ENCODE results near the gene FLNC. TPM values are rescaled to one million over a fixed set of nuclear protein-coding genes. Genes with fewer than 3 reads are reported as not detected.

The FLNC gene
- total RNA-seq, 1 experiment from 2014 or later, result 128 TPM

DNA sequence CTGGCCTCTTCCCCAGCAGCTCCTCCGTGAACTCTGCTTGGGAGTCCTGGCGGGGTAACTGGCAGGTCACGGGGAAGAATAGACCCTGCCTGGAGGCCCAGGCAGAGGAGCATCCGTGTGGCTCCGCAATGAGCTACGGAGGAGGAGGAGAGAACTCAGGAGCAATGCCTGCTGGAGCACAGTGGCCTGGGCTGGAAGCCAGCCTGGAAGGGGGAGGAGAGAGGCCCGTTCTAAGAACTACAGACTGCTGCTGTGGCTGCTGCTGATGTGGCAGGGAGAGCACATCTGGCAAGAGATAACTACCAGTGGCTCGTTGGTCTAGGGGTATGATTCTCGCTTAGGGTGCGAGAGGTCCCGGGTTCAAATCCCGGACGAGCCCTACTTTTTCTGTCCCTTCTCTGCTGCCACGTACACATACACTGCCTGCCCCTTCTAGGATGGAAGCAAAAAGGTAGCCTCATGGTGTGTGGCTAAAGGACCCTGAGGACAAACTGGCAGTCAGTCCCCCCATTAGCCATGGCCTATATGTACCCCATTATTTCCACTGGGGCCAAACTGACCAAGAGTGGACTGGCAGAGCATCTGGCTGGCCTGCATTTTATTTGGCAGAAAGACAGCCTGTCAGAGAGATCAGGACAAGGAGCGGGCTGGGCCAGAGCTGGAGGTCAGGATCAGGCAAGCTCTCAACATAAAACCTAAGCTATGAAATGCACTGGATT, 46.9 kb upstream of the FLNC start:
- H3K4me3 ChIP-seq (ENCODE audit: low read depth, low read length), result no peak overlapping the region

DNA sequence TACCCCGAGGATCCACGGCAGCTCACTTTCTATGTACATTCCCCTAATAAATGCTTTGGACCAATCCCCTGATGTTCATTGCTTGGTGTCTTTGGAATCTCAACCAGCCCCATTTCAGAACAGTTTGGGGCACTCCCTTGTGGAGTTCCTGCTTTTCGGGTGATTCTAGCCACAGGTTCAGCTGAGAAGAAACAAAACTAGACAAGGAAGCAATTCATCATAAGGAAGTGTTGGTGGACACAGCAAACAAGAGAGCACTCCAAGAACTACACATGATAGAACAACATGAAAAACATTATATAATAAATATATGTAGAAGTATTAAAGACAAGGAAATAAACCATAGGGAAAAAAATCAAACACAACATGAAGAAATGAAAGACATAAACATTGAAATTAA, 44.5 kb upstream of the FLNC start:
- BruUV-seq (replicated peaks), result no TSS peak
- Mint-ChIP-seq H3K4me1 (ENCODE audit: low read depth, unreplicated experiment) (no peaks in the 10 kb centered on the region), H3K27ac (ENCODE audit: unreplicated experiment) (no peak overlapping the region), H3K4me3 (ENCODE audit: unreplicated experiment) (no peak overlapping the region), H3K36me3 (ENCODE audit: insufficient read depth, unreplicated experiment) (no peaks in the 10 kb centered on the region), H3K27me3 (ENCODE audit: insufficient read depth, unreplicated experiment) (peaks cover 10% of the 10 kb centered on the region), H3K9me3 (ENCODE audit: unreplicated experiment) (no peaks in the 10 kb centered on the region)
- Histone ChIP-seq H3K9me3 (no peaks in the 10 kb centered on the region), H3K4me3 (ENCODE audit: low read depth, low read length) (no peak overlapping the region), H3K27me3 (replicated peaks; ENCODE audit: control insufficient read depth, insufficient read depth, low read length) (peaks cover 1% of the 10 kb centered on the region), H3K36me3 (ENCODE audit: control insufficient read depth, insufficient read depth, low read length) (no peaks in the 10 kb centered on the region), H3K4me1 (no peaks in the 10 kb centered on the region)
- TF ChIP-seq, protein P1, sequence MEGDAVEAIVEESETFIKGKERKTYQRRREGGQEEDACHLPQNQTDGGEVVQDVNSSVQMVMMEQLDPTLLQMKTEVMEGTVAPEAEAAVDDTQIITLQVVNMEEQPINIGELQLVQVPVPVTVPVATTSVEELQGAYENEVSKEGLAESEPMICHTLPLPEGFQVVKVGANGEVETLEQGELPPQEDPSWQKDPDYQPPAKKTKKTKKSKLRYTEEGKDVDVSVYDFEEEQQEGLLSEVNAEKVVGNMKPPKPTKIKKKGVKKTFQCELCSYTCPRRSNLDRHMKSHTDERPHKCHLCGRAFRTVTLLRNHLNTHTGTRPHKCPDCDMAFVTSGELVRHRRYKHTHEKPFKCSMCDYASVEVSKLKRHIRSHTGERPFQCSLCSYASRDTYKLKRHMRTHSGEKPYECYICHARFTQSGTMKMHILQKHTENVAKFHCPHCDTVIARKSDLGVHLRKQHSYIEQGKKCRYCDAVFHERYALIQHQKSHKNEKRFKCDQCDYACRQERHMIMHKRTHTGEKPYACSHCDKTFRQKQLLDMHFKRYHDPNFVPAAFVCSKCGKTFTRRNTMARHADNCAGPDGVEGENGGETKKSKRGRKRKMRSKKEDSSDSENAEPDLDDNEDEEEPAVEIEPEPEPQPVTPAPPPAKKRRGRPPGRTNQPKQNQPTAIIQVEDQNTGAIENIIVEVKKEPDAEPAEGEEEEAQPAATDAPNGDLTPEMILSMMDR (IDR thresholded peaks at IDR 0.05; ENCODE audit: insufficient read depth in 1 of 2, low read depth in 1 of 2, low read length in 1 of 2, severe bottlenecking in 1 of 2, unreplicated experiment in 1 of 2), result no peak
- CTCF ChIA-PET, result no interaction called here
- intact Hi-C loops (cut with micrococcal nuclease; ENCODE audit: unreplicated experiment), result no loop called here
- no peak for DNase-seq
- POLR2A ChIA-PET, result no interaction called here

More for the DNA sequence above, 46.9 kb upstream of the FLNC start:
- intact Hi-C loops (cut with micrococcal nuclease; ENCODE audit: unreplicated experiment), result no loop called here
- Mint-ChIP-seq H3K4me3 (ENCODE audit: unreplicated experiment) (no peak overlapping the region), H3K36me3 (ENCODE audit: insufficient read depth, unreplicated experiment) (no peaks in the 10 kb centered on the region), H3K27me3 (ENCODE audit: insufficient read depth, unreplicated experiment) (peaks cover 8% of the 10 kb centered on the region), H3K9me3 (ENCODE audit: unreplicated experiment) (peaks cover 3% of the 10 kb centered on the region), H3K4me1 (ENCODE audit: low read depth, unreplicated experiment) (no peaks in the 10 kb centered on the region), H3K27ac (ENCODE audit: unreplicated experiment) (no peak overlapping the region)
- CTCF ChIA-PET, result no interaction called here
- Histone ChIP-seq H3K27me3 (replicated peaks; ENCODE audit: control insufficient read depth, insufficient read depth, low read length) (no peaks in the 10 kb centered on the region), H3K9me3 (peaks cover 3% of the 10 kb centered on the region; the same call in 1 of the 2 replicates), H3K4me1 (no peaks in the 10 kb centered on the region), H3K36me3 (ENCODE audit: control insufficient read depth, insufficient read depth, low read length) (no peaks in the 10 kb centered on the region)
- TF ChIP-seq, protein P1 (IDR thresholded peaks at IDR 0.05; ENCODE audit: insufficient read depth in 1 of 2, low read depth in 1 of 2, low read length in 1 of 2, severe bottlenecking in 1 of 2, unreplicated experiment in 1 of 2), result no peak
- POLR2A ChIA-PET, result no interaction called here
- DNase-seq, result peak in 1 of 2 experiments; percentile 45
- no TSS peak for BruUV-seq (replicated peaks)

DNA sequence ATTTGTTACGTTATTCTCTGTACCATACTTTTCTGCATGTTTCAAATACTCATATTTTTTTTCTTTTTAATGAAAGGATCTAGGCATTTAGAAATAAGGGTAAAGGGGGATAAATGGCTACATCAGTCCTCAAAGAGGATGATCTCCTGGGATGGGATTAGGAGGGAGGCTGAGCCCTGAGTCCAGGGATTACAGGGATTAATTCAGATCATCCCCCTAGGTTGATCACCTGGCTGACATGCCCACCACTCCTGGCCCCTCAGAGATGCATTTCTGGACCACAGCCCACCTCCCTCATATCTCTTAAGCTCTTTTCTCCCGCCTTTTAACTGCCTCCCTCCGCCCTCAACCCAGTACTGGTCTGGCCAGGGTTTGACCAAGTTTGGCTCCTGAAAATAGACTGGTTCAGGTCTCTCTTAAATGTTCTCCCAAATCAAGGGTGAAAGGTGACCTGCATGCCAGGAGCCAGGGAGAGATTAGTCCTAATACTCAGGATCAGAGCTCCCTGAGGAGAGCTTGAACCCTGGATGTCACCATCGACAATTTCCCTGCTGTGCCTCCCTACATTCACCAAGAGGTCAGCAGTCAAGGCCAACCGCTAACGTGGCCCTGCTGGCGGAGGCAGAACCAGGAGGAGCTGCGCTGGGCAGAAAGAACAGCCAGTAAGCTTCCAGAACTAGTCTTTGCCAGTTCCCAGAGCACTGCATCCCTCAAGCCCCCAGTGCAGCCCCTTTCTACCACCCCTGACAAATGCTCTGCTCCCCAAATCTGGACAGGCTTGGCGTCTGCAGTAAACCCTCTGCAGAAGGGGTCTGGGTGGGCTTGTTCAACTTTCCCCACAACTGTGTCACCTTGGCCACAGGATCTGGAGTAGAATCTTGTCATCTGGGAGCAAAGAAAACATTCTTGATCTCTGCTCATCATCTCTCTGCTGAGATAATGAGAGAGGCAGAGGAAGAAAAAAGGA, 41.5 kb upstream of the FLNC start:
- no peaks in the 10 kb centered on the region for H3K4me1 ChIP-seq
- DNase-seq, result no peak
- H3K27me3 ChIP-seq (replicated peaks; ENCODE audit: control insufficient read depth, insufficient read depth, low read length), result peaks cover 1% of the 10 kb centered on the region
- TF ChIP-seq, protein P1 (IDR thresholded peaks at IDR 0.05; ENCODE audit: insufficient read depth in 1 of 2, low read depth in 1 of 2, low read length in 1 of 2, severe bottlenecking in 1 of 2, unreplicated experiment in 1 of 2), result no peak
- H3K4me3 ChIP-seq (ENCODE audit: low read depth, low read length), result no peak overlapping the region
- no peaks in the 10 kb centered on the region for H3K9me3 ChIP-seq
- intact Hi-C loops (cut with micrococcal nuclease; ENCODE audit: unreplicated experiment), result no loop called here
- ChIA-PET POLR2A (no interaction called here), CTCF (interaction anchor here (1.0 kb wide), 1 partner anchor 72 kb away, joined by 4 read pairs; no protein-coding TSS in a partner anchor)
- no peaks in the 10 kb centered on the region for H3K9me3 Mint-ChIP-seq (ENCODE audit: unreplicated experiment)
- no peaks in the 10 kb centered on the region for H3K36me3 Mint-ChIP-seq (ENCODE audit: insufficient read depth, unreplicated experiment)
- no peaks in the 10 kb centered on the region for H3K36me3 ChIP-seq (ENCODE audit: control insufficient read depth, insufficient read depth, low read length)
- no peaks in the 10 kb centered on the region for H3K4me1 Mint-ChIP-seq (ENCODE audit: low read depth, unreplicated experiment)
- H3K27me3 Mint-ChIP-seq (ENCODE audit: insufficient read depth, unreplicated experiment), result peaks cover 10% of the 10 kb centered on the region
- H3K27ac Mint-ChIP-seq (ENCODE audit: unreplicated experiment), result no peak overlapping the region
- BruUV-seq (replicated peaks), result no TSS peak
- no peak overlapping the region for H3K4me3 Mint-ChIP-seq (ENCODE audit: unreplicated experiment)

Data from Caco-2 (cell line).